Left ventricle myocardium inferior (tissue), 1 donor: ENCODE data around the gene KRT73. TPM values are rescaled to one million over a fixed set of nuclear protein-coding genes. Genes with fewer than 3 reads are reported as not detected.

Experiments
- DNase-seq: peaks from one replicate; pipeline ENCODE4 v3.0.0-alpha.2; 2020
- H3K27ac ChIP-seq: fragments of 200-600 bp; replicated peaks from 2 replicates; pipeline ENCODE4 v1.8.0; 2021
- H3K27me3 ChIP-seq: fragments of 200-600 bp; 2 replicates; pipeline ENCODE4 v1.8.0; 2021; ENCODE audit warnings: low read depth
- H3K36me3 ChIP-seq: fragments of 200-600 bp; 2 replicates; pipeline ENCODE4 v1.8.0; 2021
- H3K4me1 ChIP-seq: fragments of 200-600 bp; 2 replicates; pipeline ENCODE4 v1.8.0; 2021
- H3K4me3 ChIP-seq: fragments of 200-600 bp; 2 replicates; pipeline ENCODE4 v1.8.0; 2021; ENCODE audit warnings: mild to moderate bottlenecking, moderate library complexity
- H3K9me3 ChIP-seq: fragments of 200-600 bp; replicated peaks from 2 replicates; pipeline ENCODE4 v1.8.0; 2021
- intact Hi-C: fragments of 100-400 bp; cut with micrococcal nuclease; formaldehyde crosslinking; loops from one replicate; pipeline ENCODE4 v1.11.0; 2022
- total RNA-seq: library from RNA; stranded (reverse); fragmentation: NEBNext Ultra II Directional; extraction: Animal tissue kit (Norgen Biotek cat#: 25700); gene quantifications from one replicate; pipeline ENCODE4 v1.2.1, GENCODE V29; 2021
- TF ChIP-seq, protein P1 (sequence below): fragments of 200-600 bp; IDR thresholded peaks from 2 replicates; pipeline ENCODE4 v1.8.0; 2021; ENCODE audit warnings: antibody characterized with exemption, mild to moderate bottlenecking, borderline replicate concordance
- donor health status: DM: no; HTN: yes; CAD: no; lungs with severe emphysema.

Gene KRT73
- total RNA-seq, 1 donor from 2014 or later, result not detected

GRCh38 chr12:52622349-52622748, 4.0 kb upstream of the KRT73 start:
- TF ChIP-seq, protein P1, sequence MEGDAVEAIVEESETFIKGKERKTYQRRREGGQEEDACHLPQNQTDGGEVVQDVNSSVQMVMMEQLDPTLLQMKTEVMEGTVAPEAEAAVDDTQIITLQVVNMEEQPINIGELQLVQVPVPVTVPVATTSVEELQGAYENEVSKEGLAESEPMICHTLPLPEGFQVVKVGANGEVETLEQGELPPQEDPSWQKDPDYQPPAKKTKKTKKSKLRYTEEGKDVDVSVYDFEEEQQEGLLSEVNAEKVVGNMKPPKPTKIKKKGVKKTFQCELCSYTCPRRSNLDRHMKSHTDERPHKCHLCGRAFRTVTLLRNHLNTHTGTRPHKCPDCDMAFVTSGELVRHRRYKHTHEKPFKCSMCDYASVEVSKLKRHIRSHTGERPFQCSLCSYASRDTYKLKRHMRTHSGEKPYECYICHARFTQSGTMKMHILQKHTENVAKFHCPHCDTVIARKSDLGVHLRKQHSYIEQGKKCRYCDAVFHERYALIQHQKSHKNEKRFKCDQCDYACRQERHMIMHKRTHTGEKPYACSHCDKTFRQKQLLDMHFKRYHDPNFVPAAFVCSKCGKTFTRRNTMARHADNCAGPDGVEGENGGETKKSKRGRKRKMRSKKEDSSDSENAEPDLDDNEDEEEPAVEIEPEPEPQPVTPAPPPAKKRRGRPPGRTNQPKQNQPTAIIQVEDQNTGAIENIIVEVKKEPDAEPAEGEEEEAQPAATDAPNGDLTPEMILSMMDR, result no peak
- no peak for DNase-seq
- intact Hi-C loops, result no loop called here
- Histone ChIP-seq H3K4me3 (no peak overlapping the region), H3K27ac (no peak overlapping the region), H3K9me3 (no peaks in the 10 kb centered on the region), H3K27me3 (peaks cover 43% of the 10 kb centered on the region), H3K36me3 (no peaks in the 10 kb centered on the region), H3K4me1 (no peaks in the 10 kb centered on the region)

GRCh38 chr12:52618866-52619265, 507 bp upstream of the KRT73 start:
- Histone ChIP-seq H3K36me3 (no peaks in the 10 kb centered on the region), H3K27me3 (peaks cover 56% of the 10 kb centered on the region), H3K4me1 (no peaks in the 10 kb centered on the region), H3K4me3 (no peak overlapping the region), H3K9me3 (no peaks in the 10 kb centered on the region), H3K27ac (no peak overlapping the region)
- DNase-seq, result no peak
- intact Hi-C loops, result no loop called here
- TF ChIP-seq, protein P1, result no peak

GRCh38 chr12:52617403-52617785, 965 bp downstream of the KRT73 start:
- Histone ChIP-seq H3K4me3 (no peak overlapping the region), H3K27ac (no peak overlapping the region), H3K36me3 (no peaks in the 10 kb centered on the region), H3K9me3 (no peaks in the 10 kb centered on the region), H3K4me1 (no peaks in the 10 kb centered on the region), H3K27me3 (peaks cover 61% of the 10 kb centered on the region)
- TF ChIP-seq, protein P1, result no peak
- no peak for DNase-seq
- intact Hi-C loops, result no loop called here

DNA sequence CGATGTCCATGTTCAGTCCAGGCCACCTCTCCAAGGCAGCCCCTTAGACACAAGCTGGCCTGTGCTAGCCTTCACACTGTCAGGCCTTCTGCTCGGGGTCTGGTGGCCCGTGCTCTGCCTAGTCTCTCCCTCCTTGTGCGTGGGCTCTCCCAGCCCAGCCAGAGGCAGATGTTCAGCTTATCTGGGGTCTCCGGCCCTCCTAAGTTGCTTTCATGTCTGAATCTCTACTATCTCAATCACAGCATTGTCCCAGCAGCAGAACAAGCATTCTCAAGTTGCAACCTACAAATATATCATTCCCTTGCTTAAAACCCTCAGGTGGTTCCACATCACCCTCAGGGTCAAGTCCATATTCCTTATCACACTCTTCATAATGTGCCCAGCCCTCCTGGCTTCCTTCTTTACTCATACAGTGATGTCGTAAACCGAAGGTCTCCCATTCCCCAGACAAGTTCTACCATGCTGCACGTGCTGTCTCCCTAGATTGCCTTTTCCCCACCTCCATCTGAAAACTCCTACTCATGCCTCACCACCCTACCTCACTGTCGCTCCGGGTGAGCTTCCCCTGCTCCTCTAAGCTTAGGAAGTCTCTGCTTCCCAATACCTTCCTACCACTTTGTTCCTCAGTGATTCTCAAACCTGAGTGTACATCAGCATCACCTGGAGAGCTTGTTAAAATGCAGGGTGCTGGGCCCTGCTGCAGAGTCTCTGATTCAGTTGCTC, 1.5 kb downstream of the KRT73 start:
- Histone ChIP-seq H3K27ac (no peak overlapping the region), H3K4me1 (no peaks in the 10 kb centered on the region), H3K36me3 (no peaks in the 10 kb centered on the region), H3K9me3 (no peaks in the 10 kb centered on the region), H3K27me3 (peaks cover 66% of the 10 kb centered on the region), H3K4me3 (no peak overlapping the region)
- intact Hi-C loops, result no loop called here
- DNase-seq, result no peak
- TF ChIP-seq, protein P1, result no peak

GRCh38 chr12:52615912-52616311, 2.4 kb downstream of the KRT73 start:
- TF ChIP-seq, protein P1, result no peak
- Histone ChIP-seq H3K4me1 (no peaks in the 10 kb centered on the region), H3K4me3 (no peak overlapping the region), H3K27me3 (peaks cover 66% of the 10 kb centered on the region), H3K36me3 (no peaks in the 10 kb centered on the region), H3K9me3 (no peaks in the 10 kb centered on the region), H3K27ac (no peak overlapping the region)
- intact Hi-C loops, result no loop called here
- no peak for DNase-seq
